ENCODE results near the gene SLC37A3.

The SLC37A3 gene

DNA sequence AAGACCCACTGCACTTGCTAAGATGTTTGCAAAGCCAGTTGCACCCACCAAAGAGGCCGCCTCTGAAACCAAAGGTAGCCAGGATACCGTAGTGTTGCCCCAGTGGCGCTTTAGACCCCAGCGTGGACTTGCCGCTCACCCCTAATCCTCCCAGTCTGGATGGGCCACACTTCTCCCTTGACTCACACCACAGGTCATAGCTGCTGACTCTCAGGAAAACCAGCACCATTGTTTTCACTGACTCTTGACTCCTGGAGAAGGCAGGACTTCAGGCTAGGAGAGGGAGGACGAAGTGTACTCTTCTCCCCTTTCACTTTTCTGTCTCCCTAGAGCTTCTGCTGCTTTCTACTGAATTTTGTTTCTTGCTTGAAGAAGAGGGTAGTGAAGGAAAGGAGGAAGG is 27.8 kb upstream of the SLC37A3 start:
- WGBS, 2 donors (ENCODE audit: extremely low coverage in 2 of 2, insufficient read length in 2 of 2, insufficient replicate concordance in 1 of 2) = no CpG with 5 or more reads among the region's 6 CpGs
- no peak overlapping the region for H2BK15ac ChIP-seq (ENCODE audit: low read length)

DNA sequence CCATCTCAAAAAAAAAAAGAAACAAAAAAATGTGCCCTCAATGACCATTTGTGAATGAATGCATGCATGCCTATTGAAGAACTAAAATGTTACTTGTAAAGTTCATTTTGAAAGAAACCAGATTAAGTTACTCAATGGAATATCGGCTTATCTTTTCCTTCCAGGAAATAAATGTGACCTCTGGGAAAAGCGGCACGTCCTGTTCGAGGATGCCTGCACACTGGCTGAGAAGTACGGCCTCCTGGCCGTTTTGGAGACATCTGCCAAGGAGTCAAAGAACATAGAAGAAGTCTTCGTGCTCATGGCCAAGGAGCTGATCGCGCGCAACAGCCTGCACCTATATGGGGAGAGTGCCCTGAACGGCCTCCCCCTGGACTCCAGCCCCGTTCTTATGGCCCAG is 27.4 kb upstream of the SLC37A3 start:
- Histone ChIP-seq H3K9me3 (replicated peaks in 1 of 2; ENCODE audit: control insufficient read depth in 2 of 2, insufficient read depth in 1 of 2, low read depth in 1 of 2, low read length in 2 of 2) (peaks cover 1 to 3% of the 10 kb centered on the region in 2 donors), H3K27me3 (ENCODE audit: control insufficient read depth in 3 of 3, insufficient read depth in 3 of 3, low read depth in 1 of 3, low read length in 3 of 3) (peaks cover 0 to 7% (median 0%) of the 10 kb centered on the region in 3 experiments), H4K8ac (ENCODE audit: low read depth, low read length) (no peak overlapping the region), H3K79me1 (ENCODE audit: low read depth, low read length) (no peaks in the 10 kb centered on the region), H3K18ac (ENCODE audit: low read length) (peak overlapping the region; percentile 57), H3K4ac (ENCODE audit: low read length) (no peak overlapping the region), H3K4me1 (ENCODE audit: control insufficient read depth in 2 of 2, insufficient read depth in 1 of 2, low read depth in 1 of 2, low read length in 2 of 2) (no peaks in the 10 kb centered on the region), H3K36me3 (replicated peaks in 1 of 2; ENCODE audit: control insufficient read depth in 2 of 2, insufficient read depth in 2 of 2, low read length in 2 of 2) (no peaks in the 10 kb centered on the region), H4K91ac (ENCODE audit: low read depth, low read length, poor library complexity) (no peak overlapping the region), H3K23ac (ENCODE audit: low read depth, low read length, poor library complexity) (peak overlapping the region; percentile 65), H2BK15ac (ENCODE audit: low read length) (no peak overlapping the region), H3K4me2 (ENCODE audit: insufficient read depth, low read length, poor library complexity, severe bottlenecking) (no peak overlapping the region), H2BK12ac (ENCODE audit: low read length) (no peak overlapping the region), H2BK5ac (ENCODE audit: low read length) (peak overlapping the region; percentile 75), H2BK120ac (ENCODE audit: low read depth, low read length) (no peak overlapping the region), H2AK5ac (ENCODE audit: low read depth, low read length) (no peak overlapping the region), H3K9ac (ENCODE audit: low read depth, low read length, poor library complexity) (no peak overlapping the region), H3K4me3 (ENCODE audit: low read length in 2 of 2) (no peak overlapping the region), H3K14ac (ENCODE audit: low read length) (no peak overlapping the region), H3K27ac (replicated peaks; ENCODE audit: low read length) (no peak overlapping the region), H2AFZ (ENCODE audit: low read length) (peak overlapping the region; percentile 36)
- no CpG with 5 or more reads among the region's 12 CpGs for WGBS, 2 donors (ENCODE audit: extremely low coverage in 2 of 2, insufficient read length in 2 of 2, insufficient replicate concordance in 1 of 2)
- no peak for DNase-seq (ENCODE audit: low spot score)

More for the DNA sequence above, 27.8 kb upstream of the SLC37A3 start:
- no peaks in the 10 kb centered on the region for H3K79me1 ChIP-seq (ENCODE audit: low read depth, low read length)
- no peak overlapping the region for H3K4me2 ChIP-seq (ENCODE audit: insufficient read depth, low read length, poor library complexity, severe bottlenecking)
- H3K23ac ChIP-seq (ENCODE audit: low read depth, low read length, poor library complexity) = peak overlapping the region; percentile 65
- DNase-seq (ENCODE audit: low spot score) = no peak
- H2BK120ac ChIP-seq (ENCODE audit: low read depth, low read length) = no peak overlapping the region
- H3K14ac ChIP-seq (ENCODE audit: low read length) = no peak overlapping the region
- H2BK12ac ChIP-seq (ENCODE audit: low read length) = no peak overlapping the region
- H3K4ac ChIP-seq (ENCODE audit: low read length) = no peak overlapping the region
- H3K4me1 ChIP-seq (ENCODE audit: control insufficient read depth in 2 of 2, insufficient read depth in 1 of 2, low read depth in 1 of 2, low read length in 2 of 2) = no peaks in the 10 kb centered on the region
- no peak overlapping the region for H2AK5ac ChIP-seq (ENCODE audit: low read depth, low read length)
- H3K18ac ChIP-seq (ENCODE audit: low read length) = peak overlapping the region; percentile 76
- H2AFZ ChIP-seq (ENCODE audit: low read length) = peak overlapping the region; percentile 36
- H3K4me3 ChIP-seq (ENCODE audit: low read length in 2 of 2) = no peak overlapping the region
- no peaks in the 10 kb centered on the region for H3K36me3 ChIP-seq (replicated peaks in 1 of 2; ENCODE audit: control insufficient read depth in 2 of 2, insufficient read depth in 2 of 2, low read length in 2 of 2)
- no peak overlapping the region for H3K27ac ChIP-seq (replicated peaks; ENCODE audit: low read length)
- peaks cover 2 to 3% of the 10 kb centered on the region in 2 donors for H3K9me3 ChIP-seq (replicated peaks in 1 of 2; ENCODE audit: control insufficient read depth in 2 of 2, insufficient read depth in 1 of 2, low read depth in 1 of 2, low read length in 2 of 2)
- no peak overlapping the region for H3K9ac ChIP-seq (ENCODE audit: low read depth, low read length, poor library complexity)
- H4K91ac ChIP-seq (ENCODE audit: low read depth, low read length, poor library complexity) = no peak overlapping the region
- no peak overlapping the region for H4K8ac ChIP-seq (ENCODE audit: low read depth, low read length)
- peak overlapping the region; percentile 75 for H2BK5ac ChIP-seq (ENCODE audit: low read length)
- peaks cover 0 to 7% (median 0%) of the 10 kb centered on the region in 3 experiments for H3K27me3 ChIP-seq (ENCODE audit: control insufficient read depth in 3 of 3, insufficient read depth in 3 of 3, low read depth in 1 of 3, low read length in 3 of 3)

DNA sequence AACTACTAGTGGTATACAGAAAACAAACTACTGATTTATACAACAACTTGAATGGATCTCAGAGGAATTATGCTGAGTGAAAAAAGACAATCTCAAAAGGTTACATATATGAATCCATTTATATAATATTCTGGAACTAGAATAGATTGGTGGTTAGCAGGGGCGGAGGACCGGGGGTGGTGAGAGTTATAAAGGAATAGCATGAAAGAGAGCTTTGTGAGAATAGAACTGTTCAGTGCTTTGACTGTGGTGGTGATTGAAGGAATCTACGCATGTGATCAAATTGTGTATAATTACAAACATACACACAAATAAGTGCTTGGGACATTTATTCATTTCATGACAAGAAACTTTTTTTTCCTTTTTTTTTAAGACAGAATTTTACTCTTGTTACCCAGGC is 25.2 kb upstream of the SLC37A3 start:
- no peak overlapping the region for H2BK5ac ChIP-seq (ENCODE audit: low read length)
- no peak overlapping the region for H2BK120ac ChIP-seq (ENCODE audit: low read depth, low read length)
- no peak overlapping the region for H4K8ac ChIP-seq (ENCODE audit: low read depth, low read length)
- H3K14ac ChIP-seq (ENCODE audit: low read length) = no peak overlapping the region
- H3K18ac ChIP-seq (ENCODE audit: low read length) = no peak overlapping the region
- H2BK15ac ChIP-seq (ENCODE audit: low read length) = no peak overlapping the region
- H2AK5ac ChIP-seq (ENCODE audit: low read depth, low read length) = no peak overlapping the region
- H4K91ac ChIP-seq (ENCODE audit: low read depth, low read length, poor library complexity) = no peak overlapping the region
- DNase-seq (ENCODE audit: low spot score) = no peak
- no peak overlapping the region for H3K23ac ChIP-seq (ENCODE audit: low read depth, low read length, poor library complexity)
- no CpG with 5 or more reads among the region's 3 CpGs for WGBS, 2 donors (ENCODE audit: extremely low coverage in 2 of 2, insufficient read length in 2 of 2, insufficient replicate concordance in 1 of 2)
- no peak overlapping the region for H2AFZ ChIP-seq (ENCODE audit: low read length)
- no peaks in the 10 kb centered on the region for H3K36me3 ChIP-seq (replicated peaks in 1 of 2; ENCODE audit: control insufficient read depth in 2 of 2, insufficient read depth in 2 of 2, low read length in 2 of 2)
- peaks cover 0 to 3% of the 10 kb centered on the region in 2 donors for H3K9me3 ChIP-seq (replicated peaks in 1 of 2; ENCODE audit: control insufficient read depth in 2 of 2, insufficient read depth in 1 of 2, low read depth in 1 of 2, low read length in 2 of 2)
- no peak overlapping the region for H3K27ac ChIP-seq (replicated peaks; ENCODE audit: low read length)
- no peak overlapping the region for H3K4ac ChIP-seq (ENCODE audit: low read length)
- H2BK12ac ChIP-seq (ENCODE audit: low read length) = no peak overlapping the region
- no peak overlapping the region for H3K9ac ChIP-seq (ENCODE audit: low read depth, low read length, poor library complexity)
- peaks cover 0 to 10% (median 0%) of the 10 kb centered on the region in 3 experiments for H3K27me3 ChIP-seq (ENCODE audit: control insufficient read depth in 3 of 3, insufficient read depth in 3 of 3, low read depth in 1 of 3, low read length in 3 of 3)
- no peaks in the 10 kb centered on the region for H3K79me1 ChIP-seq (ENCODE audit: low read depth, low read length)
- H3K4me1 ChIP-seq (ENCODE audit: control insufficient read depth in 2 of 2, insufficient read depth in 1 of 2, low read depth in 1 of 2, low read length in 2 of 2) = no peaks in the 10 kb centered on the region
- H3K4me2 ChIP-seq (ENCODE audit: insufficient read depth, low read length, poor library complexity, severe bottlenecking) = no peak overlapping the region
- no peak overlapping the region for H3K4me3 ChIP-seq (ENCODE audit: low read length in 2 of 2)

DNA sequence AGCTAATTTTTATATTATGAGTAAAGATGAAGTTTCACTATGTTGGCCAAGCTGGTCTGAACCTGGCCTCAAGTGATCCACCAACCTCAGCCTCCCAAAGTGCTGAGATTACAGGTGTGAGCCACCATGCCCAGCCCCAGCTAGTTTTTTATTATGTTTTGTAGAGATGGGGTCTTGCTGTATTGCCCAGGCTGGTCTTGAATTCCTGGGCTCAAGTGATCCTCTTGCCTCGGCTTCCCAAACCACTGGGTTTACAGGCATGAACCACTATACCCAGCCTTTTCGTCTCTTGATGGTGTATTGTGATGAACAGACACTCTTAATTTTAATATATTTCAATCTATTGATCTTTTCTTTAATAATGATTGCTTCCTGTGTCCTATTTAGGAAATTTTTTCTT is 23.2 kb upstream of the SLC37A3 start:
- no peak overlapping the region for H3K18ac ChIP-seq (ENCODE audit: low read length)
- no CpG with 5 or more reads among the region's 2 CpGs for WGBS, 2 donors (ENCODE audit: extremely low coverage in 2 of 2, insufficient read length in 2 of 2, insufficient replicate concordance in 1 of 2)
- H3K79me1 ChIP-seq (ENCODE audit: low read depth, low read length) = no peaks in the 10 kb centered on the region
- no peaks in the 10 kb centered on the region for H3K4me1 ChIP-seq (ENCODE audit: control insufficient read depth in 2 of 2, insufficient read depth in 1 of 2, low read depth in 1 of 2, low read length in 2 of 2)
- no peak overlapping the region for H2BK120ac ChIP-seq (ENCODE audit: low read depth, low read length)
- H3K9ac ChIP-seq (ENCODE audit: low read depth, low read length, poor library complexity) = no peak overlapping the region
- no peak overlapping the region for H2AK5ac ChIP-seq (ENCODE audit: low read depth, low read length)
- no peak overlapping the region for H3K14ac ChIP-seq (ENCODE audit: low read length)
- H2BK5ac ChIP-seq (ENCODE audit: low read length) = no peak overlapping the region
- H3K36me3 ChIP-seq (replicated peaks in 1 of 2; ENCODE audit: control insufficient read depth in 2 of 2, insufficient read depth in 2 of 2, low read length in 2 of 2) = no peaks in the 10 kb centered on the region
- H3K27ac ChIP-seq (replicated peaks; ENCODE audit: low read length) = no peak overlapping the region
- H4K91ac ChIP-seq (ENCODE audit: low read depth, low read length, poor library complexity) = no peak overlapping the region
- H2BK15ac ChIP-seq (ENCODE audit: low read length) = no peak overlapping the region
- H3K23ac ChIP-seq (ENCODE audit: low read depth, low read length, poor library complexity) = no peak overlapping the region
- peaks cover 0 to 3% of the 10 kb centered on the region in 2 donors for H3K9me3 ChIP-seq (replicated peaks in 1 of 2; ENCODE audit: control insufficient read depth in 2 of 2, insufficient read depth in 1 of 2, low read depth in 1 of 2, low read length in 2 of 2)
- H2AFZ ChIP-seq (ENCODE audit: low read length) = no peak overlapping the region
- H3K4me3 ChIP-seq (ENCODE audit: low read length in 2 of 2) = no peak overlapping the region
- H3K27me3 ChIP-seq (ENCODE audit: control insufficient read depth in 3 of 3, insufficient read depth in 3 of 3, low read depth in 1 of 3, low read length in 3 of 3) = peaks cover 0 to 9% (median 0%) of the 10 kb centered on the region in 3 experiments
- no peak overlapping the region for H3K4ac ChIP-seq (ENCODE audit: low read length)
- DNase-seq (ENCODE audit: low spot score) = no peak
- no peak overlapping the region for H3K4me2 ChIP-seq (ENCODE audit: insufficient read depth, low read length, poor library complexity, severe bottlenecking)
- no peak overlapping the region for H2BK12ac ChIP-seq (ENCODE audit: low read length)
- no peak overlapping the region for H4K8ac ChIP-seq (ENCODE audit: low read depth, low read length)
